Tracheal epithelial cell (primary cell): ENCODE results near the gene RPS15A. TPM values are rescaled to one million over a fixed set of nuclear protein-coding genes. Genes with fewer than 3 reads are reported as not detected.

ENCODE experiments used
- total RNA-seq: library from RNA; depleted of rRNA; stranded (reverse); fragments of >200 nt; gene quantifications from 2 replicates; pipeline ENCODE4 v1.2.1, GENCODE V29; 2014

Gene RPS15A
- 2,909 and 3,577 TPM in 2 replicates for total RNA-seq

GRCh38 chr16:18789850-18790706 lies at the start of gene RPS15A:
RPS15A (minus strand) TSS chr16:18790334; CDS start chr16:18789113, 1,221 bp downstream.

GRCh38 chr16:18801145-18801972 lies 11.2 kb upstream of the RPS15A start, which contains the start of gene ARL6IP1:
ARL6IP1 (minus strand) TSS chr16:18801549; CDS start chr16:18801466, 83 bp downstream.

Other genes starting within 250 kb of the RPS15A start
- 92.1 and 109 TPM in 2 replicates for gene NOMO2, start 228.2 kb downstream of the RPS15A start, total RNA-seq
- gene ARL6IP1, start 11.2 kb upstream of the RPS15A start, total RNA-seq: 230 and 306 TPM in 2 replicates
- 74.9 and 94.6 TPM in 2 replicates for gene SMG1, start 136.1 kb upstream of the RPS15A start, total RNA-seq
- gene TMC7, start 193.6 kb upstream of the RPS15A start, total RNA-seq: 3.4 and 5.3 TPM in 2 replicates